OCI-LY1 (cell line): ENCODE results near the gene SPESP1.

Experiments used
- EZH2 ChIP-seq: fragments of 200-600 bp; sonication (generic), shearing (Covaris generic); IDR thresholded peaks from 2 replicates; pipeline ENCODE4 v1.8.0; 2017; ENCODE audit warnings: borderline replicate concordance, mixed run types, mild to moderate bottlenecking, antibody characterized with exemption, low read length, moderate library complexity, mixed read lengths
- TF ChIP-seq, protein P1 (sequence below): fragments of 200-600 bp; sonication (generic), shearing (Covaris generic); IDR thresholded peaks from 2 replicates; pipeline ENCODE4 v1.5.1; 2017; ENCODE audit warnings: mild to moderate bottlenecking, antibody characterized with exemption, low read length, moderate library complexity, mixed read lengths

DNA sequence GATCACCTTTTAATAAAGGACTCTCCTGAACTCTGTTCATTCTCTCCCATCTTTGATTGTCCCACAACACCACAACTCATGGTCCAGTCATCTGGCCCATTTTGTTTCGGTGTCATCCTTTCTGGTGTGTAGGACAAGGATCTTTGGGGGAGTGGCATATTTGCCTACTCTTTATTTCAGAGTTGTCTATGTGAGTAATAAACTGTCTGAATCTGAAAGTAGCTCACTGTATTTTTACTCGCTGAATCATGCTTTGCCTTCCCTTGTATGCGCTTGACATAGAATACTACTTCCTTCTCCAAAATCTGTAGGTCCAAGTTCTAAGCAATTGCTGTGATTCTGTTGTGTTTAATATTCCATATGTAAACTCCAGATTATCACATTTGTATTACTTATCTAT is 54.3 kb downstream of the SPESP1 start:
- TF ChIP-seq, protein P1, sequence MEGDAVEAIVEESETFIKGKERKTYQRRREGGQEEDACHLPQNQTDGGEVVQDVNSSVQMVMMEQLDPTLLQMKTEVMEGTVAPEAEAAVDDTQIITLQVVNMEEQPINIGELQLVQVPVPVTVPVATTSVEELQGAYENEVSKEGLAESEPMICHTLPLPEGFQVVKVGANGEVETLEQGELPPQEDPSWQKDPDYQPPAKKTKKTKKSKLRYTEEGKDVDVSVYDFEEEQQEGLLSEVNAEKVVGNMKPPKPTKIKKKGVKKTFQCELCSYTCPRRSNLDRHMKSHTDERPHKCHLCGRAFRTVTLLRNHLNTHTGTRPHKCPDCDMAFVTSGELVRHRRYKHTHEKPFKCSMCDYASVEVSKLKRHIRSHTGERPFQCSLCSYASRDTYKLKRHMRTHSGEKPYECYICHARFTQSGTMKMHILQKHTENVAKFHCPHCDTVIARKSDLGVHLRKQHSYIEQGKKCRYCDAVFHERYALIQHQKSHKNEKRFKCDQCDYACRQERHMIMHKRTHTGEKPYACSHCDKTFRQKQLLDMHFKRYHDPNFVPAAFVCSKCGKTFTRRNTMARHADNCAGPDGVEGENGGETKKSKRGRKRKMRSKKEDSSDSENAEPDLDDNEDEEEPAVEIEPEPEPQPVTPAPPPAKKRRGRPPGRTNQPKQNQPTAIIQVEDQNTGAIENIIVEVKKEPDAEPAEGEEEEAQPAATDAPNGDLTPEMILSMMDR, result no peak
- TF ChIP-seq EZH2, result no peak
